Neutrophil (primary cell): ENCODE data around the gene BNIP3.

Experiments used
- H3K27ac ChIP-seq: fragments of 200-600 bp; sonication (generic); 2 replicates; pipeline ENCODE4 v1.5.1; 2016; ENCODE audit warnings: mild to moderate bottlenecking, moderate library complexity
- H3K27me3 ChIP-seq: fragments of 200-600 bp; sonication (generic); 2 replicates; pipeline ENCODE4 v1.6.0; 2016; ENCODE audit warnings: mild to moderate bottlenecking
- H3K36me3 ChIP-seq: fragments of 200-600 bp; sonication (generic); 2 replicates; pipeline ENCODE4 v1.5.1; 2017
- H3K4me1 ChIP-seq, 2 experiments: fragments of 200-600 bp in 1 of 2; sonication (generic) in 1 of 2; 1 replicate in 1 of 2; 2 replicates in 1 of 2; pipeline versions ENCODE4 v1.5.1 to v1.6.1; 2013 to 2016; ENCODE audit warnings: low read depth in 1 of 2, low read length in 1 of 2, mild to moderate bottlenecking in 1 of 2, moderate library complexity in 1 of 2; ENCODE audit not compliant: control insufficient read depth in 1 of 2, insufficient read depth in 1 of 2
- H3K4me3 ChIP-seq, 2 experiments: fragments of 200-600 bp in 1 of 2; sonication (generic) in 1 of 2; 1 replicate in 1 of 2; 2 replicates in 1 of 2; pipeline ENCODE4 v1.5.1; 2013 to 2016; ENCODE audit warnings: low read depth in 1 of 2, low read length in 1 of 2, mild to moderate bottlenecking in 1 of 2, moderate library complexity in 1 of 2
- H3K9me3 ChIP-seq: fragments of 200-600 bp; sonication (generic); 2 replicates; pipeline ENCODE4 v1.5.1; 2016
- CTCF ChIP-seq: fragments of 200-600 bp; sonication (generic); IDR thresholded peaks from 2 replicates; pipeline ENCODE4 v1.5.1; 2016; ENCODE audit warnings: antibody characterized with exemption

The BNIP3 gene

GRCh38 chr10:132007681-132008080, 26.0 kb upstream of the BNIP3 start:
- Histone ChIP-seq H3K4me1 (peaks cover 0 to 8% of the 10 kb centered on the region in 2 experiments), H3K36me3 (no peaks in the 10 kb centered on the region), H3K27ac (no peak overlapping the region), H3K27me3 (peaks cover 46% of the 10 kb centered on the region), H3K4me3 (no peak overlapping the region), H3K9me3 (no peaks in the 10 kb centered on the region)
- no peak for TF ChIP-seq CTCF

- no peak for TF ChIP-seq CTCF
- H3K27me3 ChIP-seq: peaks cover 49% of the 10 kb centered on the region
- no peak overlapping the region for H3K27ac ChIP-seq
- H3K4me1 ChIP-seq: peaks cover 0 to 8% of the 10 kb centered on the region in 2 experiments
- H3K9me3 ChIP-seq: no peaks in the 10 kb centered on the region
- no peaks in the 10 kb centered on the region for H3K36me3 ChIP-seq
- H3K4me3 ChIP-seq: no peak overlapping the region
Observed at GRCh38 chr10:132006966-132007365, 25.2 kb upstream of the BNIP3 start.

GRCh38 chr10:132005147-132005546, 23.4 kb upstream of the BNIP3 start:
- Histone ChIP-seq H3K36me3 (no peaks in the 10 kb centered on the region), H3K27me3 (peaks cover 36% of the 10 kb centered on the region), H3K27ac (no peak overlapping the region), H3K4me1 (no peaks in the 10 kb centered on the region), H3K4me3 (no peak overlapping the region), H3K9me3 (no peaks in the 10 kb centered on the region)
- TF ChIP-seq CTCF: no peak

GRCh38 chr10:132004052-132004451, 22.3 kb upstream of the BNIP3 start:
- H3K4me3 ChIP-seq: no peak overlapping the region
- peaks cover 25% of the 10 kb centered on the region for H3K27me3 ChIP-seq
- no peaks in the 10 kb centered on the region for H3K9me3 ChIP-seq
- no peaks in the 10 kb centered on the region for H3K4me1 ChIP-seq
- no peaks in the 10 kb centered on the region for H3K36me3 ChIP-seq
- TF ChIP-seq CTCF: no peak
- no peak overlapping the region for H3K27ac ChIP-seq

- Histone ChIP-seq H3K36me3 (no peaks in the 10 kb centered on the region), H3K27ac (no peak overlapping the region), H3K27me3 (peaks cover 20% of the 10 kb centered on the region), H3K9me3 (no peaks in the 10 kb centered on the region), H3K4me3 (no peak overlapping the region), H3K4me1 (no peaks in the 10 kb centered on the region)
- TF ChIP-seq CTCF: no peak
Observed at GRCh38 chr10:132003282-132003924, 21.7 kb upstream of the BNIP3 start.
